Measurements from ENCODE around the gene COX4I2.

The COX4I2 gene

GRCh38 chr20:31632548-31633338 lies 5.0 kb upstream of the COX4I2 start:
- TF ChIP-seq CTCF (IDR thresholded peaks at IDR 0.05; ENCODE audit: insufficient read depth, low read depth, low read length, missing control alignments), result no peak
- no peak overlapping the region for H3K4me3 ChIP-seq (ENCODE audit: low read length)
- no peak for DNase-seq (ENCODE audit: low read depth)

GRCh38 chr20:31633339-31633914 lies 4.3 kb upstream of the COX4I2 start:
- TF ChIP-seq CTCF (IDR thresholded peaks at IDR 0.05; ENCODE audit: insufficient read depth, low read depth, low read length, missing control alignments), result no peak
- H3K4me3 ChIP-seq (ENCODE audit: low read length), result no peak overlapping the region
- DNase-seq (ENCODE audit: low read depth), result no peak

GRCh38 chr20:31638317-31638716 lies 605 bp downstream of the COX4I2 start:
- H3K4me3 ChIP-seq (ENCODE audit: low read length), result no peak overlapping the region
- DNase-seq (ENCODE audit: low read depth), result no peak
- no peak for TF ChIP-seq CTCF (IDR thresholded peaks at IDR 0.05; ENCODE audit: insufficient read depth, low read depth, low read length, missing control alignments)

GRCh38 chr20:31638816-31639215 lies 1.1 kb downstream of the COX4I2 start:
- H3K4me3 ChIP-seq (ENCODE audit: low read length), result no peak overlapping the region
- DNase-seq (ENCODE audit: low read depth), result no peak
- no peak for TF ChIP-seq CTCF (IDR thresholded peaks at IDR 0.05; ENCODE audit: insufficient read depth, low read depth, low read length, missing control alignments)

- TF ChIP-seq CTCF (IDR thresholded peaks at IDR 0.05; ENCODE audit: insufficient read depth, low read depth, low read length, missing control alignments), result no peak
- no peak for DNase-seq (ENCODE audit: low read depth)
- H3K4me3 ChIP-seq (ENCODE audit: low read length), result no peak overlapping the region
Observed at GRCh38 chr20:31640259-31640658, 2.5 kb downstream of the COX4I2 start.

- H3K4me3 ChIP-seq (ENCODE audit: low read length), result no peak overlapping the region
- no peak for TF ChIP-seq CTCF (IDR thresholded peaks at IDR 0.05; ENCODE audit: insufficient read depth, low read depth, low read length, missing control alignments)
- DNase-seq (ENCODE audit: low read depth), result no peak
Observed at GRCh38 chr20:31641391-31641790, 3.7 kb downstream of the COX4I2 start.

- no peak overlapping the region for H3K4me3 ChIP-seq (ENCODE audit: low read length)
- TF ChIP-seq CTCF (IDR thresholded peaks at IDR 0.05; ENCODE audit: insufficient read depth, low read depth, low read length, missing control alignments), result no peak
- no peak for DNase-seq (ENCODE audit: low read depth)
Observed at GRCh38 chr20:31642837-31643236, 5.1 kb downstream of the COX4I2 start.
